Measurements from ENCODE around the gene MFF. TPM values are rescaled to one million over a fixed set of nuclear protein-coding genes. Genes with fewer than 3 reads are reported as not detected.

MFF gene
- total and polyA plus RNA-seq, 8 donors: 29.8 to 71.7 (median 44.1) TPM

GRCh38 chr2:227390468-227391256 is 65.6 kb downstream of the MFF start:
- DNase-seq (no peak), ATAC-seq (no peak), FAIRE-seq (no peak)
- Histone ChIP-seq H3K9me3 (no peaks in the 10 kb centered on the region), H3K27ac (no peak overlapping the region), H3K4me1 (no peaks in the 10 kb centered on the region), H3K27me3 (no peaks in the 10 kb centered on the region), H3K4me3 (no peak overlapping the region), H3K36me3 (no peaks in the 10 kb centered on the region)
- intact Hi-C loops (cut with DNase I): no loop called here
- TF ChIP-seq CTCF (IDR thresholded peaks at IDR 0.05): no peak
- WGBS, 2 donors: 80 to 82% methylated on average over 17 of the region's 17 CpGs

GRCh38 chr2:227394401-227394800 is 69.3 kb downstream of the MFF start:
- ATAC-seq (no peak), FAIRE-seq (no peak), DNase-seq (no peak)
- no peaks in the 10 kb centered on the region for H3K4me1 ChIP-seq
- no peaks in the 10 kb centered on the region for H3K27me3 ChIP-seq
- 47 to 48% methylated on average over 2 of the region's 2 CpGs for WGBS, 2 donors
- no peak overlapping the region for H3K27ac ChIP-seq
- intact Hi-C loops (cut with DNase I): no loop called here
- H3K4me3 ChIP-seq: no peak overlapping the region
- H3K9me3 ChIP-seq: no peaks in the 10 kb centered on the region
- no peak for TF ChIP-seq CTCF (IDR thresholded peaks at IDR 0.05)
- H3K36me3 ChIP-seq: no peaks in the 10 kb centered on the region

GRCh38 chr2:227395556-227395955 is 70.5 kb downstream of the MFF start:
- FAIRE-seq (no peak), ATAC-seq (no peak), DNase-seq (no peak)
- H3K27me3 ChIP-seq: no peaks in the 10 kb centered on the region
- no peaks in the 10 kb centered on the region for H3K4me1 ChIP-seq
- TF ChIP-seq CTCF (IDR thresholded peaks at IDR 0.05): no peak
- no peaks in the 10 kb centered on the region for H3K9me3 ChIP-seq
- H3K36me3 ChIP-seq: no peaks in the 10 kb centered on the region
- intact Hi-C loops (cut with DNase I): no loop called here
- 57 to 69% methylated on average over 1 of the region's 1 CpG for WGBS, 2 donors
- no peak overlapping the region for H3K4me3 ChIP-seq
- H3K27ac ChIP-seq: no peak overlapping the region

- Histone ChIP-seq H3K36me3 (no peaks in the 10 kb centered on the region), H3K4me3 (no peak overlapping the region), H3K27me3 (no peaks in the 10 kb centered on the region), H3K9me3 (no peaks in the 10 kb centered on the region), H3K4me1 (no peaks in the 10 kb centered on the region), H3K27ac (no peak overlapping the region)
- 61 to 72% methylated on average over 4 of the region's 4 CpGs for whole genome bisulfite sequencing, 2 donors
- no peak for FAIRE-seq
- TF ChIP-seq CTCF (IDR thresholded peaks at IDR 0.05): no peak
- no peak for ATAC-seq
- no peak for DNase-seq
- intact Hi-C loops (cut with DNase I): no loop called here
Observed at GRCh38 chr2:227397562-227397961, 72.5 kb downstream of the MFF start.

Measured in pancreas (tissue), 10 donors.